Measurements from ENCODE around the gene SFRP5.
A peak's percentile ranks its signal among the peaks of the same experiment; 100 is the strongest.

The SFRP5 gene

DNA sequence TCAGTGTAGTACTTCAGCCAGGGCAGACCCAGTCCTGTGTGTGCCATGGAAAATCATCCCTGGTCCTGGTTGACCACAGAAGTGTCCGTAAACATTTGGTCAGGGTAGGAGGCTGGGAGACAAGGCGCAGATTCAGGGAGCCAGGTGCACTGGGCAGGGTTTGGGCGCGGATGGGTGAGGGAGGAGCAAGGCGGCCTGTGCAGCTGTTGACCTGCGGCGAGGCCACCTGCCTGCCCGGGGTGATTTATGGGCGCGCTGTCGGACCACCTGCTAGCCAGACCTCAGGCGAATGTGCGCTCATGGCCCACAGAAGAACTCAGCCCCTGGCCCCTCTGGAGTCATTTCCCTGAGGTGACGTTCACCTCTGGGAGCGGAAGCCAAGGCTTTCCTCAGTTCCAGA, 6.6 kb downstream of the SFRP5 start:
- no peak for DNase-seq (ENCODE audit: low spot score)

- DNase-seq (ENCODE audit: low spot score), result no peak
Measured at GRCh38 chr10:97764519-97764931, 7.3 kb downstream of the SFRP5 start.

DNA sequence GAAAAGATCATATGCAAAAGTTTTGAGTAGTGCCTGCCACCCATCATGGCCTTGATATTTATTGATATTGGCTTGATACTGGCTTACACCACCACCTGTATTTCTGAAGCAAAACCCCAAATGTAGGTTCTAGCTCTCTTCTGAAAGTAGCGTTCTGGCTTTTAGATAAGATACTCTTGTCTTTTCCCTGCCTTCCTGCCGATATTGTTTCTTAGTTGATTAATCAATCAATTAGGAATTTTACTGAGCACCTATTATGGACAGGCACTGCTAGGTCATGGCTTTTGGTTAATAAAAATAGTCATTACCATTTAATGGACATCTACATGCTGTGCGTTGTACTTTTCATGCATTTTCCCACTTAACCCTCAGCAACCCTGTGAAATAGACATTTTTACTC, 7.9 kb downstream of the SFRP5 start:
- DNase-seq (ENCODE audit: low spot score), result no peak

- DNase-seq (ENCODE audit: low spot score), result no peak
Measured at GRCh38 chr10:97763411-97763810, 8.4 kb downstream of the SFRP5 start.

- no peak for DNase-seq (ENCODE audit: low spot score)
Measured at GRCh38 chr10:97762816-97763215, 9.0 kb downstream of the SFRP5 start.

DNA sequence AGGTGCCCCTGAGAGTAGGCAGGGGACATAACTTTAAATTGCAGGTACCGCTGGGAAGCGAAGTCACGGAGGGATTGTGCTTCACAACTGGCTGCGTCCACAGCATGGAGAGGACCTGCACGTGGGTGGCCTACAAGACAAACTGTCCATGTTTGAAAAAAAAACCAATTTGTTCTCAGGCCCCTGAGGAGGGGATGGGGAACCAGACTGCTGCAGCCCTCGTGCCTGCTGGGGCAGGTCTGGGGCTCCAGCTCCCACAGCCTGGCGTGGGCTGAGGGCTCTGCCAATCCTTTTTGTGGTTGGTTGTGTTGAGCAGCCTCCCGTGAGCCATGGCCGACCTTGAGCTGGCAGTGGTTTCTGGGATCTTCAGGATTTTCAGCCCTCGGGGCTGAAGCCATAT, 9.7 kb downstream of the SFRP5 start:
- no peak for DNase-seq (ENCODE audit: low spot score)

DNA sequence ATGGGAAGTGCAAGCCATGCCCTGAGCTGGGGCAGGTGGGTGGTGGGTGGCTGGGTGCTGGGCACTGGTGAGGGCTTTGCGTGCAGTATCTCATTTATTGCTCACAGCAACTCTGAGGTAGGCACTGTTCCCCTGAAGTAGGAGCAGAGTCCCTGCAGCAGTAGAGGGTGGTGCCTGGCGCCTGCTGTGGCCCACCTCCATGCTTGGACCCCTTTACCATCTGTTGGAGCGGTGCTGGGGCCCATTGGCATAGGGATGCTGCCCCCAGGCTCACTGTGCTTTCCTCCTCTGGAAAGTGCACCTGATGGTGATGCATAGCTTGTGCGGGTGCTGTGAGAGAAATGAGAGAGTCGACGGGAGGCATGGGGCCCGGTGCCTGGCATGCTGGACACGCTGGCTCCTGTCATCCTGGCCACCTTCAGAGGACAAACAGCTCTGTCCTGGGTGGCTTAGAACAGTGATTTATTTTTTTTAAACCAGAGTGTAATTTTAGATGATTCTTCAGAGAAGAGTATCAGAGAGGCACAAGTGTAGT, 10.4 kb downstream of the SFRP5 start:
- no peak for DNase-seq (ENCODE audit: low spot score)

- DNase-seq (ENCODE audit: low spot score), result no peak
Measured at GRCh38 chr10:97760461-97761257, 11.1 kb downstream of the SFRP5 start.

GRCh38 chr10:97759946-97760345, 11.9 kb downstream of the SFRP5 start:
- DNase-seq (ENCODE audit: low spot score), result no peak

DNA sequence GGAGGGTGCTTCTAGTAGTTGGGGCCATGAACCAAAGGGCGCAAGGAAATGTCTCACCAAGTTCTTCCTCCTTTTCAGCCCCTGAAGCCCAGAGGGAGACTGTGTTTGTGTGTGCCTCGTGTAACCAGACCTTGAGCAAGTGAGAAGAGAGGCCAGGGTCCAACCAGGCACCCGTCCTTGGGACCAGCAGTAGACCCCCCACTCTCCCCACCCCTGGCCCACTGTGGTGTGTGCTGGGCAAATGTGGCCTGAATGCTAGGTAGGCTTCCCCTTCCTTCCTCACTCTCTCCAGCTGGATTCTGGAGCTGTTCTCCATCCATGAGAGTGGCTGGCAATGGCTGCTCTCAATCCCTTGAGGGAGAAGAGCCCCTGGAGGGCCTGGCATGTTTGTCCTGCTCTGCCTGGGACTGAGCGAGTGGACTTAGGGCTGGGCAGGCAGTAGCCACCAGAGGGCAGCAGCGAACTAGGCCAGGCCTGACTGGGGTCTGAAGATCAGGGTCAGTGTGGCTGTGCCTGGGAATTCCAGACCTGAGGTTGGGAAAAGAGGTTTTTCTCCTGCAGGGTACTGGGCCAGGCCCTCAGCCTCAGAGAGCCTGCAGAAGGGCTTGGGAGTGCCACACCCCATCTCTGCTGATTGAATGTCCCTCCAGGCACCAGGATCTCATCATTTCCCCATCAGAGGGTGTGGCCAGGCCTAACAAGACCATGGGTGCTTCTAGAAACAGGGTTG, 12.5 kb downstream of the SFRP5 start:
- DNase-seq (ENCODE audit: low spot score), result peak; percentile 88

DNA sequence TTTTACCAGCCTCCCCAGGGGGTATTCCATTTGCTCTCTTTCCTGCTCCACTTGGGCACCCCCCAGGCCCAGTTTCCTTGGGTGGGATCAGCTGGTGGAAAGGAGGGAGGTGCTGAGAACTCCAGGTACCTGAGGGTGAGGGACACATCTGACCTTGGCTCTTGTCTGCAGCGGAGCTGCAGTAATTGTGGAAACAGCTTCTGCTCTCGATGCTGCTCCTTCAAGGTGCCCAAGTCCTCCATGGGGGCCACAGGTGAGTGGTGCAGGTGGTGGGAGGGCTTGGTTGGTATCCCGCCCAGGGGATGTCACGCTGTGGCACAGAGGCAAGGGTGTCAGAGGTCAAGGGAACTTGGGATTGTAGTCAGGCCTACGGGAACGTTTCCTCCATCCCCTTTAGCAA, 14.3 kb downstream of the SFRP5 start:
- DNase-seq (ENCODE audit: low spot score), result no peak

GRCh38 chr10:97755718-97756117, 16.1 kb downstream of the SFRP5 start:
- DNase-seq (ENCODE audit: low spot score), result no peak

DNA sequence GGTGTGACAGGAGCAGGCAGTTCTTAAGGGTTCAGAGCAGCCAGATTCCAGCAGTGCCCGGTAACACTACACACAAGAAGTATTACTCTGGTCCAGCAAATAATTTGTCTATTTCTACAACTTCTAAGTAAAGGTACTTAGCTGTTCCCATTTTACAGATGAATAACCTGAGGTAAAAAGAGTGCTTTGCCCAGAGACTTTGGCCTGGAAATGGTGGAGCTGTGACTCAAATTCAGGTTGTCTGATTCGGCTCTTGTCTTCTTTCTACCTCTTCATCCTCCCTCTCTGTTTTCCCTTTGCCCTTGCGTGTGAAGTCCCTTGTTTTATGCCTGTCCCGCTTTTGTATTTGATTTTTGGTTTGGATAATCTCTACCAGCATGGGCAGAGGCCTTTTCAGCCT, 17.1 kb downstream of the SFRP5 start:
- no peak for DNase-seq (ENCODE audit: low spot score)

- DNase-seq (ENCODE audit: low spot score), result no peak
Measured at GRCh38 chr10:97752956-97753355, 18.8 kb downstream of the SFRP5 start.

GRCh38 chr10:97748116-97748515, 23.7 kb downstream of the SFRP5 start:
- no peak for DNase-seq (ENCODE audit: low spot score)

DNA sequence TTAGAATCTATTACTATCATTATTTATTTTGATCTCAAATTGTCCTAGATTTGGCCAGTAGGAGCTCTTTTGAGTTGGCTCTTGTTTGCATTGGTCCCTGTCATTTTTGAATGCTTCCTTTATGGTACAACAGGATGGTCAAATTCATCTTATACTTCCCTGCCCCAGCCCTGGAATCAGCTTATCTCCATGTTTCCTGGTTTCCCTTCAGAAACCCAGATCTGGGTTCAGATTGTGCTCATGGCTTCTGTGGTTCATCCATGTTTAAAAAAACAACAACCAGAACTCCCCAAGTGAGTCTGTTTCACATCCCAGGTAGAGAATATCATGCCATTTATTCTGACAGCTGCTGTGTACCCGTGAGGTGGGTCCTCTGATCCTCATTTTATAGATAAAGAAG, 24.2 kb downstream of the SFRP5 start:
- DNase-seq (ENCODE audit: low spot score), result no peak

- DNase-seq (ENCODE audit: low spot score), result no peak
Measured at GRCh38 chr10:97744405-97745035, 27.3 kb downstream of the SFRP5 start.

GRCh38 chr10:97743169-97743943, 28.4 kb downstream of the SFRP5 start:
- DNase-seq (ENCODE audit: low spot score), result no peak

DNA sequence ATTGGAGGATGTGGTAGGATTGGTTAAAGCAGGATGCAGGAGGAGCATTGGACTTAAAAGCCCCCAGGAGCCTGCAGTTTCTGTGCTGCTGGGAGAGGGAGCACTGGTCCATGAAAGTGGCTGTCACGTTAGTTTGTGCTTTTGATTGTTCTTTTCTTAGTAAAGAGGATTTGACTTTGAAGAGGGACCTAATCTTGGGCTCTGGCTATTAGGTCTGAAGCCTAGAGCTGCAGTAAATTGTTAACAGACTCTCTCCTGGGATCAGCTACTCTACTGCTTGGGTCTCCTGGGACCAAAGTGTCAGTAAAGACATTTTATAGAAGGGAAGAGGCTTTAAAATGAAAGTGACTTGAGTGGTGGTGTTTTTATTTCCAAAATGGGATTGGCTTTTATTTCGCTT, 31.2 kb downstream of the SFRP5 start:
- DNase-seq (ENCODE audit: low spot score), result no peak

GRCh38 chr10:97738616-97739015, 33.2 kb downstream of the SFRP5 start:
- no peak for DNase-seq (ENCODE audit: low spot score)

DNA sequence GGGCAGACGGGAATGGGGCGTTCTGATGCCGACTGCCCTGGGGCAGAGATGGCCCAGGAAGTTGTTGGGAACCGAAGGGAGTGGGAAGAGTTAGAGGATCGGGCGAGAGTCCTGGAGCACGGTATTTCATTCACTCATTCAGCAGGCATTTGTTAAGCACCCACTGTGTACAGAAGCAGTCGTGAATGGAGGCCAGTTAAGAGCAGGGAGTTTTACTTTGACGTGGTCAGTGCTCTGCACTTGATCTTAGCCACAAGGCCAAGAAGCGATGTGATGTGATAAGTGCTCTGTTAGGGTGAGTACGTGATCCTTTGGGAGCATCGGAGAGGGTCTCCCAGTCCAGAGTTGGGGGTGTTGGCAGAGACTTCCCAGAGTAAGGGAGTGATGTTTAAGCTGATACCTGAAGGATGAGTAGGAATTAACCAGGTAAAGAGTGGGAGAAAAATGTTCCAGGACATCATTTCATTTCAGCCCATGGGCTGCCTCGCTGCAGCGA, 34.0 kb downstream of the SFRP5 start:
- DNase-seq (ENCODE audit: low spot score), result no peak
